Breast epithelium (tissue), 4 donors: ENCODE results near the gene P2RX2. TPM values are rescaled to one million over a fixed set of nuclear protein-coding genes. Genes with fewer than 3 reads are reported as not detected.

ENCODE experiments used
- DNase-seq, 2 donors: peaks; one replicate each; pipeline ENCODE4 v3.0.0-alpha.2; 2019; ENCODE audit warnings: low spot score in 2 of 2
- H3K27ac ChIP-seq, 2 donors: fragments of 200-600 bp; sonication (generic) in 1 of 2; one replicate each; pipeline ENCODE4 v1.5.1; 2016 to 2019; ENCODE audit warnings: mild to moderate bottlenecking in 1 of 2
- H3K27me3 ChIP-seq, 2 donors: fragments of 200-600 bp; sonication (generic) in 1 of 2; one replicate each; pipeline versions ENCODE4 v1.5.1 to v1.6.0; 2017 to 2019; ENCODE audit warnings: control low read depth in 1 of 2, mild to moderate bottlenecking in 1 of 2
- H3K36me3 ChIP-seq: fragments of 200-600 bp; one replicate; pipeline ENCODE4 v1.5.1; 2019
- H3K4me1 ChIP-seq, 2 donors: fragments of 200-600 bp; sonication (generic); one replicate each; pipeline ENCODE4 v1.5.1; 2016 to 2019; ENCODE audit warnings: control low read depth in 1 of 2
- H3K4me3 ChIP-seq, 3 donors: fragments of 200-600 bp; sonication (generic); 1 replicate in 2 of 3; 2 replicates in 1 of 3; pipeline ENCODE4 v1.5.1; 2016 to 2019; ENCODE audit warnings: mild to moderate bottlenecking in 3 of 3, moderate library complexity in 2 of 3
- H3K9me3 ChIP-seq, 2 donors: fragments of 200-600 bp; sonication (generic) in 1 of 2; one replicate each; pipeline ENCODE4 v1.5.1; 2016 to 2019; ENCODE audit warnings: control low read depth in 1 of 2
- CTCF ChIP-seq, 3 donors: fragments of 450-650 bp; IDR thresholded peaks; one replicate each; pipeline ENCODE4 v1.5.1; 2016 to 2017; ENCODE audit warnings: antibody characterized with exemption in 3 of 3, mild to moderate bottlenecking in 3 of 3, moderate library complexity in 3 of 3
- POLR2A ChIP-seq: fragments of 450-650 bp; IDR thresholded peaks from one replicate; pipeline ENCODE4 v1.6.1; 2016; ENCODE audit warnings: antibody characterized with exemption, mild to moderate bottlenecking, moderate library complexity
- POLR2AphosphoS5 ChIP-seq, 3 donors: sonication (generic); formaldehyde crosslinking; IDR thresholded peaks; one replicate each; pipeline ENCODE4 v1.6.1; 2017; ENCODE audit warnings: antibody characterized with exemption in 3 of 3
- intact Hi-C: fragments of 100-400 bp; cut with DNase I; formaldehyde crosslinking; loops from one replicate; pipeline ENCODE4 v1.15.1; 2023; ENCODE audit warnings: low total_unique reads
- total RNA-seq, 3 donors: library from RNA; depleted of rRNA; stranded (reverse); fragments of >200 nt; gene quantifications; one replicate each; pipeline ENCODE4 v1.1.0, GENCODE V29; 2016

The P2RX2 gene
- total RNA-seq, 3 donors from 2014 or later, result 0.29 to 0.48 TPM; not detected in 1

GRCh38 chr12:132583736-132584135 lies 34.8 kb upstream of the P2RX2 start:
- no peak for TF ChIP-seq CTCF (IDR thresholded peaks at IDR 0.05)
- no peak for TF ChIP-seq POLR2AphosphoS5 (IDR thresholded peaks at IDR 0.05)
- TF ChIP-seq POLR2A, result no peak

GRCh38 chr12:132584429-132584828 lies 34.1 kb upstream of the P2RX2 start:
- H3K27ac ChIP-seq, result no peak overlapping the region
- intact Hi-C loops, result no loop called here
- no peaks in the 10 kb centered on the region for H3K4me1 ChIP-seq
- H3K4me3 ChIP-seq, result no peak overlapping the region
- TF ChIP-seq CTCF (IDR thresholded peaks at IDR 0.05) (no peak), POLR2AphosphoS5 (IDR thresholded peaks at IDR 0.05) (no peak), POLR2A (no peak)
- no peaks in the 10 kb centered on the region for H3K27me3 ChIP-seq
- H3K9me3 ChIP-seq, result no peaks in the 10 kb centered on the region
- H3K36me3 ChIP-seq, result no peaks in the 10 kb centered on the region
- no peak for DNase-seq

More at GRCh38 chr12:132583736-132584135, 34.8 kb upstream of the P2RX2 start:
- H3K9me3 ChIP-seq, result no peaks in the 10 kb centered on the region
- H3K27ac ChIP-seq, result no peak overlapping the region
- intact Hi-C loops, result no loop called here
- H3K36me3 ChIP-seq, result no peaks in the 10 kb centered on the region
- DNase-seq, result no peak
- no peaks in the 10 kb centered on the region for H3K27me3 ChIP-seq
- no peak overlapping the region for H3K4me3 ChIP-seq
- no peaks in the 10 kb centered on the region for H3K4me1 ChIP-seq

- Histone ChIP-seq H3K4me1 (no peaks in the 10 kb centered on the region), H3K27me3 (no peaks in the 10 kb centered on the region), H3K27ac (no peak overlapping the region), H3K36me3 (no peaks in the 10 kb centered on the region), H3K4me3 (no peak overlapping the region), H3K9me3 (no peaks in the 10 kb centered on the region)
- DNase-seq, result no peak
- intact Hi-C loops, result no loop called here
- no peak for TF ChIP-seq POLR2AphosphoS5 (IDR thresholded peaks at IDR 0.05)
- TF ChIP-seq POLR2A, result no peak
- TF ChIP-seq CTCF (IDR thresholded peaks at IDR 0.05), result no peak
These were observed 33.4 kb upstream of the P2RX2 start for GRCh38 chr12:132585177-132585576.

- no peaks in the 10 kb centered on the region for H3K27me3 ChIP-seq
- no peak for DNase-seq
- H3K4me3 ChIP-seq, result no peak overlapping the region
- H3K9me3 ChIP-seq, result no peaks in the 10 kb centered on the region
- intact Hi-C loops, result no loop called here
- no peak overlapping the region for H3K27ac ChIP-seq
- H3K36me3 ChIP-seq, result no peaks in the 10 kb centered on the region
- no peak for TF ChIP-seq POLR2AphosphoS5 (IDR thresholded peaks at IDR 0.05)
- TF ChIP-seq POLR2A, result no peak
- TF ChIP-seq CTCF (IDR thresholded peaks at IDR 0.05), result no peak
- no peaks in the 10 kb centered on the region for H3K4me1 ChIP-seq
These were observed 31.6 kb upstream of the P2RX2 start for GRCh38 chr12:132586929-132587328.

GRCh38 chr12:132587781-132588180 lies 30.8 kb upstream of the P2RX2 start:
- H3K9me3 ChIP-seq, result no peaks in the 10 kb centered on the region
- H3K27me3 ChIP-seq, result no peaks in the 10 kb centered on the region
- no peaks in the 10 kb centered on the region for H3K4me1 ChIP-seq
- intact Hi-C loops, result no loop called here
- H3K4me3 ChIP-seq, result no peak overlapping the region
- TF ChIP-seq POLR2A, result no peak
- TF ChIP-seq CTCF (IDR thresholded peaks at IDR 0.05), result no peak
- no peaks in the 10 kb centered on the region for H3K36me3 ChIP-seq
- no peak for DNase-seq
- no peak overlapping the region for H3K27ac ChIP-seq
